HepG2 (cell line): Measurements from ENCODE around the gene THADA. TPM values are rescaled to one million over a fixed set of nuclear protein-coding genes. Genes with fewer than 3 reads are reported as not detected.

Source experiments
- FOXM1 ChIP-seq: sonication (generic); formaldehyde crosslinking; IDR thresholded peaks from 2 replicates; pipeline ENCODE4 v1.5.0; 2020; ENCODE audit warnings: missing genetic modification reagents
- GABPB1 ChIP-seq: IDR thresholded peaks from 2 replicates; pipeline ENCODE4 v1.6.1; 2016; ENCODE audit warnings: mild to moderate bottlenecking, missing genetic modification reagents, moderate library complexity, missing compliant biosample characterization
- GPN1 ChIP-seq: sonication (generic); formaldehyde crosslinking; IDR thresholded peaks from 2 replicates; pipeline ENCODE4 v1.5.1; 2020; ENCODE audit warnings: missing genetic modification reagents, borderline replicate concordance
- HMG20A ChIP-seq: IDR thresholded peaks from 2 replicates; pipeline ENCODE4 v1.6.1; 2016; ENCODE audit warnings: borderline replicate concordance
- HOXA5 ChIP-seq: sonication (generic); formaldehyde crosslinking; IDR thresholded peaks from 2 replicates; pipeline ENCODE4 v1.4.0; 2020; ENCODE audit warnings: missing genetic modification reagents
- KLF11 ChIP-seq: IDR thresholded peaks from 2 replicates; pipeline ENCODE4 v1.6.1; 2016; ENCODE audit warnings: missing compliant biosample characterization
- MYC ChIP-seq: sonication (generic); formaldehyde crosslinking; IDR thresholded peaks from 2 replicates; pipeline ENCODE4 v1.9.0; 2021; ENCODE audit warnings: missing genetic modification reagents, borderline replicate concordance
- MYNN ChIP-seq: sonication (generic); formaldehyde crosslinking; IDR thresholded peaks from 2 replicates; pipeline ENCODE4 v1.4.0; 2020; ENCODE audit warnings: mild to moderate bottlenecking, low read depth, missing genetic modification reagents
- NCOA1 ChIP-seq: sonication (generic); formaldehyde crosslinking; IDR thresholded peaks from 2 replicates; pipeline ENCODE4 v1.9.0; 2021; ENCODE audit warnings: missing genetic modification reagents
- REL ChIP-seq: sonication (generic); formaldehyde crosslinking; conservative IDR thresholded peaks from 2 replicates; pipeline ENCODE4 v1.8.0; 2022; ENCODE audit warnings: mild to moderate bottlenecking, missing genetic modification reagents, moderate library complexity
- SAFB2 ChIP-seq: sonication (generic); formaldehyde crosslinking; IDR thresholded peaks from 2 replicates; pipeline ENCODE4 v1.5.1; 2020; ENCODE audit warnings: missing genetic modification reagents, low read depth, mild to moderate bottlenecking, borderline replicate concordance
- SAP130 ChIP-seq: IDR thresholded peaks from 2 replicates; pipeline ENCODE4 v1.6.1; 2016; ENCODE audit warnings: low read depth
- SIN3A ChIP-seq: IDR thresholded peaks from 2 replicates; pipeline ENCODE4 v1.6.1; 2011; ENCODE audit warnings: low read depth, mild to moderate bottlenecking, control low read depth, low read length, borderline replicate concordance
- SOX6 ChIP-seq, 2 experiments: fragments of 450-650 bp in 1 of 2; sonication (generic) in 1 of 2; formaldehyde crosslinking in 1 of 2; IDR thresholded peaks; 2 replicates each; pipeline versions ENCODE4 v1.4.0 to v1.6.1; 2017 to 2020; ENCODE audit warnings: antibody characterized with exemption in 1 of 2, mild to moderate bottlenecking in 1 of 2, missing genetic modification reagents in 1 of 2
- TEAD3 ChIP-seq: optimal IDR thresholded peaks from 2 replicates; pipeline ENCODE3; 2016; ENCODE audit warnings: borderline replicate concordance
- ZBTB20 ChIP-seq: sonication (generic); formaldehyde crosslinking; IDR thresholded peaks from 2 replicates; pipeline ENCODE4 v1.8.1; 2023; ENCODE audit warnings: missing genetic modification reagents, low read depth, mild to moderate bottlenecking, borderline replicate concordance
- ZFY ChIP-seq: sonication (generic); formaldehyde crosslinking; IDR thresholded peaks from 2 replicates; pipeline ENCODE4 v1.4.0; 2020; ENCODE audit warnings: missing genetic modification reagents
- ZKSCAN8 ChIP-seq: IDR thresholded peaks from 2 replicates; pipeline ENCODE4 v1.6.1; 2016; ENCODE audit warnings: borderline replicate concordance, missing genetic modification reagents, missing compliant biosample characterization
- ZNF501 ChIP-seq: sonication (generic); formaldehyde crosslinking; IDR thresholded peaks from 2 replicates; pipeline ENCODE4 v1.5.1; 2020; ENCODE audit warnings: mild to moderate bottlenecking, moderate library complexity, missing genetic modification reagents
- ZNF75D ChIP-seq: sonication (generic); formaldehyde crosslinking; IDR thresholded peaks from 2 replicates; pipeline ENCODE4 v1.8.1; 2023; ENCODE audit warnings: missing genetic modification reagents, mild to moderate bottlenecking, borderline replicate concordance
- polyA plus RNA-seq, 8 experiments: library from polyadenylated mRNA; depleted of rRNA in 3 of 8; stranded (reverse) in 7 of 8; unstranded in 1 of 8; fragments of >200 nt; fragmentation: Illumina TruSeq in 4 of 8; extraction: Trizol in 4 of 8; gene quantifications; 2 replicates each; pipeline versions ENCODE4 v1.2.1 to v1.2.3, GENCODE V29; 2011 to 2016; ENCODE audit warnings: low read depth in 4 of 8, missing spikeins in 1 of 8, mixed read lengths in 1 of 8; ENCODE audit not compliant: insufficient read depth in 1 of 8
- total RNA-seq, 5 experiments: library from RNA; depleted of rRNA; stranded (reverse); fragments of >200 nt; fragmentation: Illumina TruSeq; extraction: Trizol; gene quantifications; 2 replicates each; pipeline ENCODE4 v1.2.3, GENCODE V29; 2016; ENCODE audit warnings: low read depth in 1 of 5
- TF ChIP-seq, protein P1 (sequence below): sonication (generic); formaldehyde crosslinking; IDR thresholded peaks from 2 replicates; pipeline ENCODE4 v1.5.0; 2020; ENCODE audit warnings: missing genetic modification reagents, mild to moderate bottlenecking, borderline replicate concordance
- TF ChIP-seq, protein P2 (sequence below): IDR thresholded peaks from 2 replicates; pipeline ENCODE4 v1.6.1; 2016; ENCODE audit warnings: missing compliant biosample characterization, missing genetic modification reagents, borderline replicate concordance
- TF ChIP-seq, protein P3 (sequence below): sonication (generic); formaldehyde crosslinking; IDR thresholded peaks from 2 replicates; pipeline ENCODE4 v1.5.0; 2020; ENCODE audit warnings: missing genetic modification reagents

Gene THADA
- total and polyA plus RNA-seq, 2 of the 13 experiments (the other 11 are each of a cell fraction or from before 2014, with no cell fraction given) = 12.7 to 21.7 TPM

DNA sequence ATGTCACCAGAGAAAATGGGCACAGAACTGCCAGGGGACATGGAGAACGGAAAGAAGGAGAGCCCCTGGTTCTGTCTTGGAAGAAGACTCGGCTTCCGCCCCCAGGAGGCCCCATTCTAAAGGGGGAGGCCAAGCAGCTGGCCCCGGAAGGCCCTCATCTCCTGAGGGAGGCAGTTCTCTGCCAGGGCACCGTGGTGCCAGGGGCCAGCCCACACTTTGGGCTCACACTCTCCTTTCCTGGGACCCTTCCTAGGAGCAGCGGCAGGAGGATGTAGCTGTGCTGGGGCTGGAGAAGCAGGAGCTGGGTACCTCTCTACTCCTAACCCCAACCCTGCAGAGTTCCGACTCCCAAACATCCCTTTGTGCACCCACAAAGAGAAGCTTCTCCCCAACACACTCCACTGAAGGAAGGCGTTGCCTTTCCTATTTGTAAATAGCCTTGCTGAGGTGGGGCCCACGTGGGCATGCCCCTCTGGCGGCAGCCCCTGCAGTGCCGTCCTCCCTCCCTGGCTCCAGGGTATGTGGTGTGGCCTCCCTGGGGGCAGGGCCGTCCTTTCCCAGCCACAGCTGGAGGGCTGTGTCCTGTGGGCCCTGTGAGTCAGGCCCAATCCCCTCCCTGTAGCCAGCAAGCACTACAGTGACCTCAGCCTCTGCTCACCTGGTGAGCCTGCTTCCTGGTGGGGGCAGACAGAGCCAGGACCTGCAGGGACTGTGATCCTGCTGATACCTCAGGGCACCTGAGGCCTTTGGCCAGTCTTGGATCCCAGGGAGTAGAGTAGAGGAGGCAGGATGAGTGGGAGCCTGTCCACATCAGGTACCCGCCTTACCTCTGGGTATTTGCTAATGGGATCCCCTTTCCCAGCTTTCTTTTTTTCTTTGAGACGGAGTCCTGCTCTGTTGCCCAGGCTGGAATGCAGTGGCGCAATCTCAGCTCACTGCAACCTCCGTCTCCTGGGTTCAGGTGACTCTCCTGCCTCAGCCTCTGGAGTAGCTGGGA is 396.0 kb downstream of the THADA start (continued):
- TF ChIP-seq MYNN (CRISPR knock-in tag) = no peak
- TF ChIP-seq ZKSCAN8 (CRISPR knock-in tag) = peak; percentile 90; the same call in 1 of the 2 replicates
- TF ChIP-seq FOXM1 (CRISPR knock-in tag) = no peak
- peak; percentile 88 for TF ChIP-seq TEAD3
- TF ChIP-seq GABPB1 = peak; percentile 68; the same call in 1 of the 2 replicates
- no peak for TF ChIP-seq ZNF75D
- peak; percentile 74; the same call in 1 of the 2 replicates for TF ChIP-seq HMG20A (CRISPR knock-in tag)
- TF ChIP-seq, protein P1, sequence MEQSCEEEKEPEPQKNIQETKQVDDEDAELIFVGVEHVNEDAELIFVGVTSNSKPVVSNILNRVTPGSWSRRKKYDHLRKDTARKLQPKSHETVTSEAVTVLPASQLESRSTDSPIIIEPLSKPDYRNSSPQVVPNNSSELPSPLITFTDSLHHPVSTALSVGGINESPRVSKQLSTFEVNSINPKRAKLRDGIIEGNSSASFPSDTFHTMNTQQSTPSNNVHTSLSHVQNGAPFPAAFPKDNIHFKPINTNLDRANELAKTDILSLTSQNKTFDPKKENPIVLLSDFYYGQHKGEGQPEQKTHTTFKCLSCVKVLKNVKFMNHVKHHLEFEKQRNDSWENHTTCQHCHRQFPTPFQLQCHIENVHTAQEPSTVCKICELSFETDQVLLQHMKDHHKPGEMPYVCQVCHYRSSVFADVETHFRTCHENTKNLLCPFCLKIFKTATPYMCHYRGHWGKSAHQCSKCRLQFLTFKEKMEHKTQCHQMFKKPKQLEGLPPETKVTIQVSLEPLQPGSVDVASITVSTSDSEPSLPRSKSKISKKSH (CRISPR knock-in tag) = peak; percentile 53; the same call in 1 of the 2 replicates
- TF ChIP-seq, protein P2, sequence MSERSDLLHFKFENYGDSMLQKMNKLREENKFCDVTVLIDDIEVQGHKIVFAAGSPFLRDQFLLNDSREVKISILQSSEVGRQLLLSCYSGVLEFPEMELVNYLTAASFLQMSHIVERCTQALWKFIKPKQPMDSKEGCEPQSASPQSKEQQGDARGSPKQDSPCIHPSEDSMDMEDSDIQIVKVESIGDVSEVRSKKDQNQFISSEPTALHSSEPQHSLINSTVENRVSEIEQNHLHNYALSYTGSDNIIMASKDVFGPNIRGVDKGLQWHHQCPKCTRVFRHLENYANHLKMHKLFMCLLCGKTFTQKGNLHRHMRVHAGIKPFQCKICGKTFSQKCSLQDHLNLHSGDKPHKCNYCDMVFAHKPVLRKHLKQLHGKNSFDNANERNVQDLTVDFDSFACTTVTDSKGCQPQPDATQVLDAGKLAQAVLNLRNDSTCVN = peak; percentile 56; the same call in 1 of the 2 replicates
- no peak for TF ChIP-seq SOX6 (IDR thresholded peaks at IDR 0.05)
- TF ChIP-seq SOX6 (CRISPR knock-in tag; IDR thresholded peaks at IDR 0.05) = peak; percentile 57
- TF ChIP-seq NCOA1 (CRISPR knock-in tag) = 0 out of 2 replicates have a peak, but pooled peaks have one; percentile 44
- TF ChIP-seq REL (CRISPR knock-in tag) = no peak
- TF ChIP-seq ZBTB20 (CRISPR knock-in tag) = no peak
- peak; percentile 74; the same call in 1 of the 2 replicates for TF ChIP-seq ZFY (CRISPR knock-in tag)
- peak; percentile 84; the same call in 1 of the 2 replicates for TF ChIP-seq GPN1
- TF ChIP-seq, protein P3, sequence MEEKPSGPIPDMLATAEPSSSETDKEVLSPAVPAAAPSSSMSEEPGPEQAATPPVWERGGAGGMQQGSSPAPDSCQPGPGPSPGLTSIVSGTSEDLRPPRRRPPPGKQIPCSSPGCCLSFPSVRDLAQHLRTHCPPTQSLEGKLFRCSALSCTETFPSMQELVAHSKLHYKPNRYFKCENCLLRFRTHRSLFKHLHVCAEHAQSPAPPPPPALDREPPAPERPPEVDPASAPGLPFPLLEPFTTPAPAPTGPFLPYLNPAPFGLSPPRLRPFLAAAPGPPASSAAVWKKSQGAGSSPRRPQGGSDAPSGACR (CRISPR knock-in tag) = 0 out of 2 replicates have a peak, but pooled peaks have one; percentile 29
- no peak for TF ChIP-seq SAFB2 (CRISPR knock-in tag)
- TF ChIP-seq SIN3A = no peak
- TF ChIP-seq HOXA5 (CRISPR knock-in tag) = peak; percentile 26; the same call in 1 of the 2 replicates
- TF ChIP-seq ZNF501 (CRISPR knock-in tag) = peak; percentile 69
- 0 out of 2 replicates have a peak, but pooled peaks have one; percentile 65 for TF ChIP-seq KLF11 (CRISPR knock-in tag)
- peak; percentile 94 for TF ChIP-seq SAP130 (CRISPR knock-in tag)
- peak; percentile 65 for TF ChIP-seq MYC (CRISPR knock-in tag)
